Lung (tissue), 12 donors: Measurements from ENCODE around the gene PNLIP. TPM values are rescaled to one million over a fixed set of nuclear protein-coding genes. Genes with fewer than 3 reads are reported as not detected.

Experiments used
- ATAC-seq: fragments of 200-7000 bp; cut with Tn5 transposase; one replicate; pipeline ENCODE4 v1.9.1; 2020; ENCODE audit warnings: moderate number of reproducible peaks; ENCODE audit not compliant: insufficient read depth, low FRiP score
- DNase-seq, 3 donors: peaks; one replicate each; pipeline ENCODE4 v3.0.0-alpha.2; 2013 to 2017
- H3K27ac ChIP-seq, 2 donors: one replicate each; pipeline ENCODE4 v1.5.1; 2013; ENCODE audit warnings: mild to moderate bottlenecking in 2 of 2, moderate library complexity in 2 of 2, control low read depth in 1 of 2, inconsistent platforms in 1 of 2, low read depth in 1 of 2, low read length in 1 of 2
- H3K27me3 ChIP-seq, 3 donors: one replicate each; pipeline ENCODE4 v1.5.1; 2013; ENCODE audit warnings: low read length in 2 of 3; ENCODE audit not compliant: control insufficient read depth in 3 of 3, insufficient read depth in 3 of 3
- H3K36me3 ChIP-seq, 4 donors: one replicate each; pipeline ENCODE4 v1.5.1; 2013; ENCODE audit warnings: low read length in 4 of 4, mild to moderate bottlenecking in 1 of 4, moderate library complexity in 1 of 4; ENCODE audit not compliant: control insufficient read depth in 4 of 4, insufficient read depth in 4 of 4
- H3K4me1 ChIP-seq, 5 donors: one replicate each; pipeline ENCODE4 v1.5.1; 2013; ENCODE audit warnings: low read length in 5 of 5, mild to moderate bottlenecking in 2 of 5, moderate library complexity in 1 of 5; ENCODE audit not compliant: control insufficient read depth in 5 of 5, insufficient read depth in 5 of 5
- H3K4me3 ChIP-seq: one replicate; pipeline ENCODE4 v1.5.1; 2013; ENCODE audit warnings: mild to moderate bottlenecking, control low read depth, moderate library complexity
- H3K9ac ChIP-seq, 2 donors: one replicate each; pipeline ENCODE4 v1.5.1; 2013; ENCODE audit warnings: low read length in 2 of 2, control low read depth in 1 of 2; ENCODE audit not compliant: insufficient read depth in 1 of 2
- H3K9me3 ChIP-seq, 4 donors: one replicate each; pipeline ENCODE4 v1.5.1; 2013; ENCODE audit warnings: low read length in 3 of 4, mild to moderate bottlenecking in 1 of 4, moderate library complexity in 1 of 4; ENCODE audit not compliant: control insufficient read depth in 4 of 4, insufficient read depth in 3 of 4
- WGBS, 2 donors: extraction: QIAGEN DNeasy Blood & Tissue Kit; methylation state at CpG; one replicate each; pipeline ENCODE4 v1.1.7; 2013; 5-methylcytosine and 5-hydroxymethylcytosine counted together
- polyA plus RNA-seq, 2 donors: library from polyadenylated mRNA; stranded (reverse); fragments of 200-250 nt; gene quantifications; one replicate each; pipeline ENCODE4 v1.2.1, GENCODE V29; 2013
- total RNA-seq, 2 donors: library from RNA; depleted of rRNA in 1 of 2; stranded (reverse); fragments of >200 nt in 1 of 2; gene quantifications; one replicate each; pipeline ENCODE4 v1.2.1, GENCODE V29; 2014 to 2021
- TF ChIP-seq, protein P1 (sequence below): IDR thresholded peaks from 2 replicates; pipeline ENCODE4 v1.5.1; 2012; ENCODE audit warnings: mild to moderate bottlenecking; ENCODE audit errors: control extremely low read depth, extremely low read depth
- donor health status: control.
- donor health status: control.
- donor health status: Bipolar disorder and iron deficiency.
- donor health status: healthy.
- donor health status: DM: yes; HTN: yes; CAD: no.

PNLIP gene
- total and polyA plus RNA-seq, 4 donors: 0.14 to 2.9 TPM; not detected in 2

DNA sequence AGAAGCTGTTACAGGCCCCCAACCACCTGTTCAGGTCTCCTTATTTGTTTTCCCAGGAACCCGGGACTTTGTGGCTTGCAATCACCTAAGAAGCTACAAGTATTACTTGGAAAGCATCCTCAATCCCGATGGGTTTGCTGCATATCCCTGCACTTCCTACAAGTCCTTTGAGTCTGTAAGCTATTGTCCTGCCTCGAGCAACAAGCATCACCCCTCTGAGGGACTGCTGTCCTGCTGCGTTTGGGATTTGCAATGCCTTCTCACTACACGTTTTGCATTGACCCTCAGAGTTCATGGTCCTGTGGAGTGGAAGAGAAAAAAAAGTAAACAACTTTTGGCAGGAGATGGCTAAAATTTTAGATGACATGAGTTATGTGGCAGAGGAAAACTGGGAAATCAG is 54.3 kb downstream of the PNLIP start:
- no peaks in the 10 kb centered on the region for H3K4me1 ChIP-seq
- TF ChIP-seq, protein P1, sequence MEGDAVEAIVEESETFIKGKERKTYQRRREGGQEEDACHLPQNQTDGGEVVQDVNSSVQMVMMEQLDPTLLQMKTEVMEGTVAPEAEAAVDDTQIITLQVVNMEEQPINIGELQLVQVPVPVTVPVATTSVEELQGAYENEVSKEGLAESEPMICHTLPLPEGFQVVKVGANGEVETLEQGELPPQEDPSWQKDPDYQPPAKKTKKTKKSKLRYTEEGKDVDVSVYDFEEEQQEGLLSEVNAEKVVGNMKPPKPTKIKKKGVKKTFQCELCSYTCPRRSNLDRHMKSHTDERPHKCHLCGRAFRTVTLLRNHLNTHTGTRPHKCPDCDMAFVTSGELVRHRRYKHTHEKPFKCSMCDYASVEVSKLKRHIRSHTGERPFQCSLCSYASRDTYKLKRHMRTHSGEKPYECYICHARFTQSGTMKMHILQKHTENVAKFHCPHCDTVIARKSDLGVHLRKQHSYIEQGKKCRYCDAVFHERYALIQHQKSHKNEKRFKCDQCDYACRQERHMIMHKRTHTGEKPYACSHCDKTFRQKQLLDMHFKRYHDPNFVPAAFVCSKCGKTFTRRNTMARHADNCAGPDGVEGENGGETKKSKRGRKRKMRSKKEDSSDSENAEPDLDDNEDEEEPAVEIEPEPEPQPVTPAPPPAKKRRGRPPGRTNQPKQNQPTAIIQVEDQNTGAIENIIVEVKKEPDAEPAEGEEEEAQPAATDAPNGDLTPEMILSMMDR: no peak
- H3K36me3 ChIP-seq: no peaks in the 10 kb centered on the region
- H3K9me3 ChIP-seq: peaks cover 0 to 1% (median 0%) of the 10 kb centered on the region in 4 donors
- no peaks in the 10 kb centered on the region for H3K27me3 ChIP-seq
- 63 to 73% methylated on average over 5 of the region's 5 CpGs for WGBS, 2 donors
- H3K4me3 ChIP-seq: no peak overlapping the region
- no peak overlapping the region for H3K9ac ChIP-seq
- ATAC-seq (no peak), DNase-seq (no peak)
- H3K27ac ChIP-seq: no peak overlapping the region

DNA sequence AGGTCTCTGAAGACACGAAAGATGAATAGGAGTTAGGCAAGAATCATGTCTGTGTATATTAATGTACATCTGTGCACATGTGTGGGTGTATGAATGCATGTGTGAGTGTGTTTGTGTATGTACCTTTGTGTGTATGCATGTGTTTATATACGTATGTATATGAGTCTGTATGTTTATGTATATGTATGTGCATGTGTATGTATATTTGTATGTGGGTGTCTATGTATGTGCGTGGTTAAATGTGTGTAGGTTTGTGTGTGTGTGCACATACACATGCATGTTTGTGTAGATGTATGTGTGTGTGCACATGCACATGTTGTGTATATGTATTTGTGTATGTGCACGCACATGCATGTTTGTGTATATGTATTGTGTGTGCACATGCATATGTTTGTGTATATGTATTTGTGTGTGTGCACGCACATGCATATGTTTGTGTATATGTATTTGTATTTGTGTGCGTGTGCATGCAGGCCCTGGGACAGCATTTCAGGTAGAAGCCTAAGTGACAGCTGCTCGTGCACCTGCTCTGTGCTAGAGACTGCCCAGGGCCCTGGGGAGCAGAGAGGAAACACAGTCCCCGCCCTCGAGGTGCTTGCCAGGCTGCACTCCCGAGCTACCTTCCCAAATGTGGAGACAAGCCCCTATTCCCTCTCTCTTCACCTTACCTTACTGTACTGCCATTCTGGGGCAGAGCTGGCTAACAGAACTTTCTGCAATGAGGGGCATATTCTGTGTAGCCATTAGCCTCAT is 57.1 kb downstream of the PNLIP start:
- no peak overlapping the region for H3K27ac ChIP-seq
- no peaks in the 10 kb centered on the region for H3K36me3 ChIP-seq
- no peak for DNase-seq
- whole genome bisulfite sequencing, 2 donors: 87 to 91% methylated on average over 10 of the region's 10 CpGs
- no peak for ATAC-seq
- H3K4me3 ChIP-seq: no peak overlapping the region
- H3K9ac ChIP-seq: no peak overlapping the region
- no peaks in the 10 kb centered on the region for H3K27me3 ChIP-seq
- TF ChIP-seq, protein P1: no peak
- H3K9me3 ChIP-seq: peaks cover 0 to 1% (median 0%) of the 10 kb centered on the region in 4 donors
- H3K4me1 ChIP-seq: no peaks in the 10 kb centered on the region

DNA sequence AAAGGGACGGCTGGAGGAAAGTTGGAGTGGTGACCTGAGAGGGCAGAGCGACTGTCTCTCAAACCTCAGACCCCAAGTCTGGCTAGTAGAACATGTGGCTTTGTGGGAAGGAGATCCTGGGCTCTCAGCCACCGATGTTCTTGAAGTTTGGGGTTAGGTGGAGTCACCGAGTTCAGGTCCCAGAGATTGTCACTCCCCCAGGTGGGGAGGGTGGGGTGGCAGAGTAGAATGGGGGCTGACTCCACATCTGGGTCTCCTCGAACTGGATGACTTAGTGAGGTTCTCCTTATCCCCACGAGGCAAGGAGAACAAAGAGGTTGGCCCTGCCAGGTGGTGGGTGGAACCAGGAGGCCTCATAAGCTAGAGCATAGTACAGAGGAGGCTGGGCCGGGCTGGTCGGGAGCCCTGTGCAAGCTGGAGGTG is 60.3 kb downstream of the PNLIP start:
- ATAC-seq (no peak), DNase-seq (no peak)
- peaks cover 0 to 10% (median 0%) of the 10 kb centered on the region in 4 donors for H3K9me3 ChIP-seq
- no peaks in the 10 kb centered on the region for H3K36me3 ChIP-seq
- no peak overlapping the region for H3K27ac ChIP-seq
- WGBS, 2 donors: 70 to 79% methylated on average over 8 of the region's 8 CpGs
- no peak overlapping the region for H3K4me3 ChIP-seq
- H3K27me3 ChIP-seq: no peaks in the 10 kb centered on the region
- no peak overlapping the region for H3K9ac ChIP-seq
- H3K4me1 ChIP-seq: peaks cover 0 to 5% (median 0%) of the 10 kb centered on the region in 5 donors
- TF ChIP-seq, protein P1: no peak
